Astrocyte of the spinal cord (primary cell): Measurements from ENCODE around the gene PLA2G4C.
"Not testable (repeated sequence)": the region's sequence is repeated elsewhere in the genome, so short reads cannot be mapped to it uniquely, and the experiment has no call there.

Source experiments
- DNase-seq: peaks from one replicate; pipeline ENCODE4 v3.0.0; 2011; ENCODE audit warnings: low read depth, low spot score
- H3K4me3 ChIP-seq: 2 replicates; pipeline ENCODE4 v1.5.1; 2011; ENCODE audit warnings: low read depth, mild to moderate bottlenecking, low read length, moderate library complexity
- CTCF ChIP-seq: IDR thresholded peaks from 2 replicates; pipeline ENCODE4 v1.5.1; 2012; ENCODE audit warnings: low read depth, mild to moderate bottlenecking, low read length, inconsistent platforms
- in situ Hi-C: cut with HindIII; loops from 2 replicates; pipeline ENCODE4 v1.10.0; 2017; ENCODE audit warnings: low sequenced_read_pairs

Gene PLA2G4C

GRCh38 chr19:48102870-48103751, 7.5 kb downstream of the PLA2G4C start:
- DNase-seq: peak; percentile 34
- TF ChIP-seq CTCF: peak; percentile 68
- H3K4me3 ChIP-seq: no peak overlapping the region
- in situ Hi-C loops: no loop called here

GRCh38 chr19:48095612-48096175, 14.9 kb downstream of the PLA2G4C start:
- DNase-seq: no peak
- H3K4me3 ChIP-seq: no peak overlapping the region
- no peak for TF ChIP-seq CTCF
- in situ Hi-C loops: no loop called here

- in situ Hi-C loops: no loop called here
- TF ChIP-seq CTCF: no peak
- no peak for DNase-seq
- H3K4me3 ChIP-seq: no peak overlapping the region
These were observed 15.8 kb downstream of the PLA2G4C start for GRCh38 chr19:48094855-48095203.

DNA sequence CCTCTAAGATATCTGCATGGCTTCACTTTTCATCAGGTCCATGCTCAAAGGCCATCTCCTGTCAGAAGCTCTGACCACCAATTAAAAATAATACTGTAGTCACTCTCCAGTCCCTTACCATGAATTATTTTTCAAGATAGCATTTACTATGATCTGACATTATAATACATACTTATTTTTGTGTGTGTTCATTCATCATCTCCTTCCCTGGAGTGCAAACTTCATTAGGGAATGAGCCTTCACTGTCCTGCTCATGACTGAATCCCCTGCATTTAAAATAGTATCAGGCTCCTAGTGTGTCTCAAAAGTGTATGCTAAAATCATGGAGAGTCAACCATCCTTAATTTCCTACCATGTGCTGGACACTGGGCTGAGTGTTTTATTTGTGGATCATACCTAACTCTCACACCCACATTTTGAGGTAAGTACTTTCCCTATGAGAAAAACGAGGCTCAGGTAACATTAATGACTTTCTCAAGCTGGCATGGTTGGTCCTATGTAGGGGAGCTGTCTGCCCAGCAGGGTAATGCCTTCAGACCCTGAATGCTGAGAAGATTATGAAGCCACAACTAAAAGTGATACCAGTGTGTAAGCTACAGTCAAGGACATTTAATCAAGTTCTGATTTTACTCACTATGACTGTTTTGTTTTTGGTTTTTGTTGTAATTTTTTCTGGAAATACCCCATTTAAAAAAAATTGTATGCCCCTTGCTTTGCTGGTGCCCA, 16.3 kb downstream of the PLA2G4C start:
- DNase-seq: no peak
- no peak for TF ChIP-seq CTCF
- no peak overlapping the region for H3K4me3 ChIP-seq
- in situ Hi-C loops: no loop called here

DNA sequence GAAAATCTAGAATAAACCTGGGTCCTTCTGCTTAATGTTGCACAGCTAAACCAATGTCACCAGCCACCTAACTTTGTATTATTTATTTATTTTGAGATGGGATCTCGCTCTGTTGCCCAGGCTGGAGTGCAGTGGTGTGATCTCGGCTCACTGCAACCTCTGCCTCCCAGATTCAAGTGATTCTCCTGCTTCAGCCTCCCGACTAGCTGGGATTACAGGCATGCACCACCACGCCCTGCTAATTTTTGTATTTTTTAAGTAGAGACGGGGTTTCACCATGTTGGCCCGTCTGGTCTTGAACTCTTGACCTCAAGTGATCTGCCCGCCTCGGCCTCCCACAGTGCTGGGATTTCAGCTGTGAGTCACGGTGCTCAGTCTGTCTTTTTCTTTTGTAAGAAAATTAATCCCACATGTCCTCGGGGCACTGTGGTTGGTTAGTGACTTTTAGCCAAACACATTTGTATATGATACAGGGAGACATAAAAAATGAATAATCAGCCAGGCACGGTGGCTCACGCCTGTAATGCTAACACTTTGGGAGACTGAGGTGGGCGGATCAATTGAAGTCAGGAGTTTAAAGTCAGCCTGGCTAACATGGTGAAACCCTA, 19.4 kb downstream of the PLA2G4C start:
- DNase-seq: peak; percentile 92
- H3K4me3 ChIP-seq, in situ Hi-C loops: not testable (repeated sequence)

- no peak for DNase-seq
- no peak overlapping the region for H3K4me3 ChIP-seq
- in situ Hi-C loops: no loop called here
These were observed 20.3 kb downstream of the PLA2G4C start for GRCh38 chr19:48090281-48090802.

DNA sequence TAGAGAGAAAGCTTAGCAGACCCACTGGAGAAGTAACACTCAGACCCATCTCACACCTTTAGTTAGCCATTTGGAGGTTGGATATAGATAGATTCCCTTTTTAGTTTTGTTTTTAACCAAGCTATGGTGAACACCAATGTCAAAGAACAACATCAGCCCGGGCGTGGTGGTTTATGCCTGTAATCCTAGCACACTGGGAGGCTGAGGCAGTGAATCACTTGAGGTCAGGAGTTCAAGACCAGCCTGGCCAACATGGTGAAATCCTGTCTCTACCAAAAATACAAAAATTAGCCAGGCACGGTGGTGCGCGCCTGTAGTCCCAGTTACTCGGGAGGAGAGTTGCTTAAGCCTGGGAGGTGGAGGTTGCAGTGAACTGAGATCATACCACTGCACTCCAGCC, 21.6 kb downstream of the PLA2G4C start:
- in situ Hi-C loops, H3K4me3 ChIP-seq: not testable (repeated sequence)

More at GRCh38 chr19:48090281-48090802, 20.3 kb downstream of the PLA2G4C start:
- no peak for TF ChIP-seq CTCF

More for the DNA sequence above, 21.6 kb downstream of the PLA2G4C start:
- not testable (repeated sequence) for DNase-seq
